WTC11 (cell line): ENCODE measurements around the gene PAPPA2. TPM values are rescaled to one million over a fixed set of nuclear protein-coding genes. Genes with fewer than 3 reads are reported as not detected.
A peak's percentile ranks its signal among the peaks of the same experiment; 100 is the strongest.

Experiments used
- ATAC-seq: fragments of 200-7000 bp; cut with Tn5 transposase; 2 replicates; pipeline ENCODE4 v1.10.0; 2021; ENCODE audit warnings: mild to moderate bottlenecking, moderate library complexity
- CTCF ChIA-PET: fragments of 300-600 bp; sonication (Branson Sonifier 250); formaldehyde crosslinking; loops from one replicate; lab custom pipeline; 2021; ENCODE audit warnings: antibody characterized with exemption; lab: Charles Lee
- POLR2A ChIA-PET: fragments of 350-600 bp; sonication (Branson Sonifier 250); formaldehyde crosslinking; loops from one replicate; lab custom pipeline; 2021; ENCODE audit warnings: antibody characterized with exemption; lab: Charles Lee
- DNase-seq: peaks from one replicate; pipeline ENCODE4 v3.0.0; 2021; ENCODE audit warnings: low spot score
- H3K27ac Mint-ChIP-seq: 2 replicates; pipeline ENCODE4 v1.8.0; 2021; ENCODE audit warnings: mixed read lengths
- H3K27me3 Mint-ChIP-seq: 2 replicates; pipeline ENCODE4 v1.8.0; 2021; ENCODE audit warnings: low read depth, mild to moderate bottlenecking, moderate library complexity, mixed read lengths
- H3K36me3 Mint-ChIP-seq: 2 replicates; pipeline ENCODE4 v1.8.0; 2021; ENCODE audit warnings: mixed read lengths
- H3K4me1 Mint-ChIP-seq: 2 replicates; pipeline ENCODE4 v1.8.0; 2022; ENCODE audit warnings: mixed read lengths
- H3K4me3 Mint-ChIP-seq: 2 replicates; pipeline ENCODE4 v1.8.0; 2021; ENCODE audit warnings: mild to moderate bottlenecking, moderate library complexity, mixed read lengths
- H3K9me3 Mint-ChIP-seq: 2 replicates; pipeline ENCODE4 v1.8.0; 2021; ENCODE audit warnings: mixed read lengths
- AR ChIP-seq: fragments of 250-450 bp; sonication (Bioruptor Pico); IDR thresholded peaks from 2 replicates; pipeline ENCODE4 v1.9.0; 2021; ENCODE audit warnings: mild to moderate bottlenecking
- ATF1 ChIP-seq: sonication (generic); formaldehyde crosslinking; IDR thresholded peaks from 2 replicates; pipeline ENCODE4 v1.8.1; 2023; ENCODE audit warnings: mild to moderate bottlenecking, moderate library complexity, missing genetic modification reagents
- ATF3 ChIP-seq: sonication (generic); formaldehyde crosslinking; conservative IDR thresholded peaks from 2 replicates; pipeline ENCODE4 v1.8.1; 2022; ENCODE audit warnings: mild to moderate bottlenecking, missing genetic modification reagents
- ATF6 ChIP-seq: sonication (generic); formaldehyde crosslinking; IDR thresholded peaks from 2 replicates; pipeline ENCODE4 v1.8.1; 2023; ENCODE audit warnings: mild to moderate bottlenecking, missing genetic modification reagents
- ESRRA ChIP-seq: sonication (generic); formaldehyde crosslinking; IDR thresholded peaks from 2 replicates; pipeline ENCODE4 v1.8.1; 2022; ENCODE audit warnings: mild to moderate bottlenecking, missing genetic modification reagents, borderline replicate concordance
- FOXK1 ChIP-seq: sonication (generic); formaldehyde crosslinking; IDR thresholded peaks from 2 replicates; pipeline ENCODE4 v1.8.0; 2022; ENCODE audit warnings: mild to moderate bottlenecking, moderate library complexity, missing genetic modification reagents
- FOXP1 ChIP-seq: sonication (generic); formaldehyde crosslinking; IDR thresholded peaks from 2 replicates; pipeline ENCODE4 v1.8.0; 2022; ENCODE audit warnings: missing genetic modification reagents, mild to moderate bottlenecking, moderate library complexity, borderline replicate concordance
- GRHL2 ChIP-seq: fragments of 250-450 bp; sonication (Bioruptor Pico); IDR thresholded peaks from 2 replicates; pipeline ENCODE4 v1.8.0; 2022; ENCODE audit warnings: mild to moderate bottlenecking, moderate library complexity; ENCODE audit not compliant: insufficient replicate concordance, severe bottlenecking
- MAX ChIP-seq: sonication (generic); formaldehyde crosslinking; IDR thresholded peaks from 2 replicates; pipeline ENCODE4 v1.8.0; 2022; ENCODE audit warnings: mild to moderate bottlenecking, missing genetic modification reagents
- MLX ChIP-seq: sonication (generic); formaldehyde crosslinking; IDR thresholded peaks from 2 replicates; pipeline ENCODE4 v1.8.1; 2023; ENCODE audit warnings: mild to moderate bottlenecking, missing genetic modification reagents, moderate library complexity
- NFATC4 ChIP-seq: fragments of 250-450 bp; sonication (Bioruptor Pico); IDR thresholded peaks from 2 replicates; pipeline ENCODE4 v1.9.0; 2021; ENCODE audit warnings: mild to moderate bottlenecking
- NFE2L1 ChIP-seq: sonication (generic); formaldehyde crosslinking; IDR thresholded peaks from 2 replicates; pipeline ENCODE4 v1.8.1; 2023; ENCODE audit warnings: missing genetic modification reagents
- OVOL2 ChIP-seq: fragments of 250-450 bp; sonication (Bioruptor Pico); IDR thresholded peaks from 2 replicates; pipeline ENCODE4 v1.9.0; 2021; ENCODE audit warnings: mild to moderate bottlenecking, borderline replicate concordance
- TEAD4 ChIP-seq: sonication (generic); formaldehyde crosslinking; IDR thresholded peaks from 2 replicates; pipeline ENCODE4 v1.8.0; 2022; ENCODE audit warnings: mild to moderate bottlenecking, missing genetic modification reagents
- USF1 ChIP-seq: sonication (generic); formaldehyde crosslinking; IDR thresholded peaks from 2 replicates; pipeline ENCODE4 v1.8.0; 2022; ENCODE audit warnings: mild to moderate bottlenecking, missing genetic modification reagents
- ZNF219 ChIP-seq: sonication (generic); formaldehyde crosslinking; IDR thresholded peaks from 2 replicates; pipeline ENCODE4 v1.8.0; 2023; ENCODE audit warnings: missing genetic modification reagents, mild to moderate bottlenecking, borderline replicate concordance
- ZNF317 ChIP-seq: sonication (generic); formaldehyde crosslinking; IDR thresholded peaks from 2 replicates; pipeline ENCODE4 v1.8.1; 2023; ENCODE audit warnings: low read depth, mild to moderate bottlenecking, moderate library complexity, missing genetic modification reagents, borderline replicate concordance
- ZNF671 ChIP-seq: fragments of 250-450 bp; sonication (Bioruptor Pico); IDR thresholded peaks from 2 replicates; pipeline ENCODE4 v1.8.0; 2021; ENCODE audit warnings: mild to moderate bottlenecking
- total RNA-seq: library from RNA; stranded (reverse); gene quantifications from 3 replicates; pipeline ENCODE4 v1.2.3, GENCODE V29; 2021

Gene PAPPA2
- total RNA-seq, 1 experiment from 2014 or later: 0.74 TPM

- H3K4me1 Mint-ChIP-seq: peaks cover 30% of the 10 kb centered on the region
- CTCF ChIA-PET: interaction anchor here (0.8 to 1.2 kb wide), 3 partner anchors 10 to 109 kb away, joined by 3 to 4 read pairs (median 3); no protein-coding TSS in a partner anchor
- no peak for TF ChIP-seq ATF6 (CRISPR knock-in tag)
- TF ChIP-seq ZNF671 (CRISPR knock-in tag): no peak
- TF ChIP-seq USF1 (CRISPR knock-in tag): no peak
- no peak for TF ChIP-seq MAX
- TF ChIP-seq TEAD4 (CRISPR knock-in tag): no peak
- no peak for TF ChIP-seq GRHL2 (CRISPR knock-in tag)
- no peak for TF ChIP-seq MLX (CRISPR knock-in tag)
- TF ChIP-seq FOXP1 (CRISPR knock-in tag): no peak
- TF ChIP-seq NFATC4: no peak
- H3K27ac Mint-ChIP-seq: no peak overlapping the region
- POLR2A ChIA-PET: no interaction called here
- no peaks in the 10 kb centered on the region for H3K9me3 Mint-ChIP-seq
- DNase-seq: no peak
- H3K36me3 Mint-ChIP-seq: no peaks in the 10 kb centered on the region
- H3K4me3 Mint-ChIP-seq: no peak overlapping the region
- ATAC-seq: no peak
- no peaks in the 10 kb centered on the region for H3K27me3 Mint-ChIP-seq
Measured at GRCh38 chr1:176800978-176801513, 338.1 kb downstream of the PAPPA2 start.

- H3K4me1 Mint-ChIP-seq: peaks cover 34% of the 10 kb centered on the region
- ChIA-PET CTCF (interaction anchor here (0.8 to 1.6 kb wide), 3 partner anchors 10 to 110 kb away, joined by 3 to 4 read pairs (median 3); no protein-coding TSS in a partner anchor), POLR2A (no interaction called here)
- DNase-seq (no peak), ATAC-seq (peak; percentile 45)
- no peaks in the 10 kb centered on the region for H3K36me3 Mint-ChIP-seq
- no peak for TF ChIP-seq ATF1
- TF ChIP-seq FOXK1 (CRISPR knock-in tag): no peak
- TF ChIP-seq MLX (CRISPR knock-in tag): no peak
- TF ChIP-seq NFE2L1: no peak
- TF ChIP-seq ZNF317 (CRISPR knock-in tag): no peak
- TF ChIP-seq OVOL2 (CRISPR knock-in tag): no peak
- no peak for TF ChIP-seq ESRRA (CRISPR knock-in tag)
- TF ChIP-seq ZNF219 (CRISPR knock-in tag): no peak
- TF ChIP-seq AR (CRISPR knock-in tag): no peak
- no peak for TF ChIP-seq ATF3 (CRISPR knock-in tag)
- H3K27ac Mint-ChIP-seq: no peak overlapping the region
- H3K9me3 Mint-ChIP-seq: no peaks in the 10 kb centered on the region
- no peak overlapping the region for H3K4me3 Mint-ChIP-seq
- H3K27me3 Mint-ChIP-seq: no peaks in the 10 kb centered on the region
Measured at GRCh38 chr1:176801514-176802020, 338.6 kb downstream of the PAPPA2 start.
